Upper lobe of left lung (tissue), 4 donors: ENCODE measurements around the gene KDM5B.

Source experiments
- EP300 ChIP-seq, 4 donors: sonication (generic); formaldehyde crosslinking; IDR thresholded peaks; one replicate each; pipeline ENCODE4 v1.5.1; 2017; ENCODE audit warnings: antibody characterized with exemption in 4 of 4, control low read depth in 2 of 4
- POLR2A ChIP-seq, 4 donors: fragments of 450-650 bp; IDR thresholded peaks; one replicate each; pipeline ENCODE4 v1.5.1; 2016 to 2017; ENCODE audit warnings: antibody characterized with exemption in 4 of 4, mild to moderate bottlenecking in 2 of 4
- TF ChIP-seq, protein P1 (sequence below), 6 experiments: fragments of 450-650 bp in 4 of 6; fragments of 200-600 bp in 2 of 6; sonication (generic) in 2 of 6; IDR thresholded peaks; one replicate each; pipeline ENCODE4 v1.5.1; 2016 to 2019; ENCODE audit warnings: antibody characterized with exemption in 6 of 6

DNA sequence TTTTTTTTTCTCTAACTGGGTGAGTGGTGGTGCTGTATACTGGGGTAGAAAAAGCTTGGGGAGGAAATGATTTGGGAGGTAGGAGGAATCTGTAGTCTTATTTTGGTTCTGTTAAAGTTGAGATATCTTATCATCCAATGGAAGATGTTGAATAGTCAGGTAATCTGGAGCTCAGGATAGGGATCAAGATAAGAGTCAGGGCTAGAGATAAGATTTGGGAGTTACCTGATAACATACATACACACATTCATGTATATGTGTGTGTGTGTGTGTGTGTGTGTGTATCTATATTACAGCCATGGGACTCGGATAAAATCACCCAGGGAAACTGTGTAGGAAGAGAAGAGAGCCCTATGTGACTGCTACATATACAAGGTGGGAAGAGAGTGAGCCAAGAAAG lies 10.6 kb upstream of the KDM5B start:
- TF ChIP-seq, protein P1, sequence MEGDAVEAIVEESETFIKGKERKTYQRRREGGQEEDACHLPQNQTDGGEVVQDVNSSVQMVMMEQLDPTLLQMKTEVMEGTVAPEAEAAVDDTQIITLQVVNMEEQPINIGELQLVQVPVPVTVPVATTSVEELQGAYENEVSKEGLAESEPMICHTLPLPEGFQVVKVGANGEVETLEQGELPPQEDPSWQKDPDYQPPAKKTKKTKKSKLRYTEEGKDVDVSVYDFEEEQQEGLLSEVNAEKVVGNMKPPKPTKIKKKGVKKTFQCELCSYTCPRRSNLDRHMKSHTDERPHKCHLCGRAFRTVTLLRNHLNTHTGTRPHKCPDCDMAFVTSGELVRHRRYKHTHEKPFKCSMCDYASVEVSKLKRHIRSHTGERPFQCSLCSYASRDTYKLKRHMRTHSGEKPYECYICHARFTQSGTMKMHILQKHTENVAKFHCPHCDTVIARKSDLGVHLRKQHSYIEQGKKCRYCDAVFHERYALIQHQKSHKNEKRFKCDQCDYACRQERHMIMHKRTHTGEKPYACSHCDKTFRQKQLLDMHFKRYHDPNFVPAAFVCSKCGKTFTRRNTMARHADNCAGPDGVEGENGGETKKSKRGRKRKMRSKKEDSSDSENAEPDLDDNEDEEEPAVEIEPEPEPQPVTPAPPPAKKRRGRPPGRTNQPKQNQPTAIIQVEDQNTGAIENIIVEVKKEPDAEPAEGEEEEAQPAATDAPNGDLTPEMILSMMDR (IDR thresholded peaks at IDR 0.05) = no peak
- no peak for TF ChIP-seq POLR2A (IDR thresholded peaks at IDR 0.05)
- TF ChIP-seq EP300 (IDR thresholded peaks at IDR 0.05) = no peak
